Hematopoietic multipotent progenitor cell treated with erythropoietin and hydrocortisone succinate and interleukin-3 and kit ligand, for 6 days (in vitro differentiated cells): ENCODE measurements around the gene LIN37.

Source experiments
- DNase-seq: peaks from one replicate; pipeline ENCODE4 v3.0.0-alpha.2; 2015

Gene LIN37

GRCh38 chr19:35736913-35737886 is 11.2 kb upstream of the LIN37 start:
- peak; percentile 49 for DNase-seq

- no peak for DNase-seq
Measured at GRCh38 chr19:35738021-35738886, 10.1 kb upstream of the LIN37 start.

- DNase-seq: no peak
Measured at GRCh38 chr19:35738887-35739229, 9.5 kb upstream of the LIN37 start.

GRCh38 chr19:35739275-35740107 is 8.9 kb upstream of the LIN37 start:
- no peak for DNase-seq

GRCh38 chr19:35740108-35740422 is 8.3 kb upstream of the LIN37 start:
- no peak for DNase-seq

GRCh38 chr19:35740423-35741202 is 7.8 kb upstream of the LIN37 start:
- DNase-seq: peak; percentile 100

GRCh38 chr19:35741203-35741515 is 7.2 kb upstream of the LIN37 start:
- DNase-seq: peak; percentile 78

GRCh38 chr19:35742121-35742724 is 6.2 kb upstream of the LIN37 start, which contains the start of gene IGFLR1:
Gene IGFLR1 (minus strand): TSS chr19:35742452. CDS start chr19:35741180, 1,272 bp downstream.
- DNase-seq: peak; percentile 74

- DNase-seq: no peak
Measured at GRCh38 chr19:35743640-35744429, 4.5 kb upstream of the LIN37 start.

GRCh38 chr19:35744430-35745327 is 3.7 kb upstream of the LIN37 start:
- DNase-seq: peak; percentile 99

GRCh38 chr19:35745328-35746086 is 2.9 kb upstream of the LIN37 start, which contains the start of the genes PSENEN and U2AF1L4:
Gene PSENEN (plus strand): TSS chr19:35745651. CDS start chr19:35745931, 280 bp downstream.
Gene U2AF1L4 (minus strand): TSS chr19:35745418. CDS start chr19:35745391, 27 bp downstream.
- DNase-seq: peak; percentile 100

- no peak for DNase-seq
Measured at GRCh38 chr19:35746087-35746462, 2.3 kb upstream of the LIN37 start.

GRCh38 chr19:35746531-35746930 is 1.8 kb upstream of the LIN37 start:
- no peak for DNase-seq

- no peak for DNase-seq
Measured at GRCh38 chr19:35750167-35750566, 1.8 kb downstream of the LIN37 start.

GRCh38 chr19:35751839-35752745 is 3.7 kb downstream of the LIN37 start:
- no peak for DNase-seq

GRCh38 chr19:35752746-35753350 is 4.5 kb downstream of the LIN37 start:
- no peak for DNase-seq
